KMS-11 (cell line): ENCODE data around the gene ANKRD61.
"Not testable (repeated sequence)": the region's sequence is repeated elsewhere in the genome, so short reads cannot be mapped to it uniquely, and the experiment has no call there.

Source experiments
- H2AFZ ChIP-seq: fragments of 200-600 bp; sonication (generic); 2 replicates; pipeline ENCODE4 v1.6.1; 2016; ENCODE audit warnings: antibody characterized with exemption, mixed run types, low read depth
- H3K27ac ChIP-seq: fragments of 200-600 bp; sonication (generic); 2 replicates; pipeline ENCODE4 v1.6.1; 2016; ENCODE audit warnings: mild to moderate bottlenecking, mixed run types
- H3K27me3 ChIP-seq: fragments of 200-600 bp; sonication (generic); 2 replicates; pipeline ENCODE4 v1.6.1; 2017; ENCODE audit warnings: mild to moderate bottlenecking, low read depth, mixed run types, moderate library complexity; ENCODE audit not compliant: insufficient read depth
- H3K36me3 ChIP-seq: fragments of 200-600 bp; sonication (generic); 2 replicates; pipeline ENCODE4 v1.6.1; 2017; ENCODE audit warnings: mild to moderate bottlenecking, mixed run types; ENCODE audit not compliant: insufficient read depth
- H3K4me1 ChIP-seq: fragments of 200-600 bp; sonication (generic); 2 replicates; pipeline ENCODE4 v1.6.1; 2016; ENCODE audit warnings: mild to moderate bottlenecking, low read depth, mixed run types; ENCODE audit not compliant: poor library complexity, severe bottlenecking
- H3K4me2 ChIP-seq: fragments of 200-600 bp; sonication (generic); 2 replicates; pipeline ENCODE4 v1.7.0; 2016; ENCODE audit warnings: mild to moderate bottlenecking, mixed run types
- H3K4me3 ChIP-seq: fragments of 200-600 bp; sonication (generic); IDR thresholded peaks from 2 replicates; pipeline ENCODE4 v1.6.1; 2017; ENCODE audit warnings: low read depth, low read length, mixed read lengths; ENCODE audit not compliant: insufficient read depth
- H3K79me2 ChIP-seq: fragments of 200-600 bp; sonication (generic); 2 replicates; pipeline ENCODE4 v1.6.1; 2016; ENCODE audit warnings: low read depth, mixed run types; ENCODE audit not compliant: insufficient read depth
- H3K9ac ChIP-seq: fragments of 200-600 bp; sonication (generic); 2 replicates; pipeline ENCODE4 v1.6.1; 2016; ENCODE audit warnings: mild to moderate bottlenecking, mixed run types
- H4K20me1 ChIP-seq: fragments of 200-600 bp; sonication (generic); 2 replicates; pipeline ENCODE4 v1.6.1; 2016; ENCODE audit warnings: mild to moderate bottlenecking, mixed run types; ENCODE audit not compliant: insufficient read depth
- CTCF ChIP-seq: fragments of 200-600 bp; sonication (generic); conservative IDR thresholded peaks from 2 replicates; pipeline ENCODE4 v1.6.1; 2017; ENCODE audit warnings: low read depth, mild to moderate bottlenecking, antibody characterized with exemption, low read length, moderate library complexity, mixed read lengths

The ANKRD61 gene

GRCh38 chr7:6008668-6009611 is 22.2 kb upstream of the ANKRD61 start, which contains the start of the genes AIMP2 and PMS2:
Gene AIMP2 (plus strand): TSS chr7:6009272. CDS start chr7:6009364, 92 bp downstream.
Gene PMS2 (minus strand): TSS chr7:6009049. CDS start chr7:6009019, 30 bp downstream.
- Histone ChIP-seq H3K4me3 (no peak within 1 kb of the TSS), H3K9ac (peak within 1 kb of the TSS; percentile 93), H3K27me3 (no peaks in the 10 kb centered on the region), H3K36me3 (no peaks in the 10 kb centered on the region; the same call in 1 of the 2 replicates), H3K27ac (peak within 1 kb of the TSS; percentile 87), H2AFZ (peak within 1 kb of the TSS; percentile 92), H3K4me1 (peaks cover 33% of the 10 kb centered on the region), H3K4me2 (peak within 1 kb of the TSS; percentile 90), H4K20me1 (no peaks in the 10 kb centered on the region), H3K79me2 (peaks cover 49% of the 10 kb centered on the region)
- TF ChIP-seq CTCF: no peak

GRCh38 chr7:6010370-6010769 is 20.8 kb upstream of the ANKRD61 start:
- H3K4me1 ChIP-seq: peaks cover 40% of the 10 kb centered on the region
- not testable (repeated sequence) for H3K36me3 ChIP-seq, H2AFZ ChIP-seq, H3K27ac ChIP-seq, H4K20me1 ChIP-seq, H3K4me3 ChIP-seq, H3K27me3 ChIP-seq
- H3K79me2 ChIP-seq: peaks cover 49% of the 10 kb centered on the region
- peak overlapping the region; percentile 90 for H3K4me2 ChIP-seq
- H3K9ac ChIP-seq: peak overlapping the region; percentile 93; the same call in 1 of the 2 replicates

- no peak overlapping the region for H3K4me3 ChIP-seq
- peaks cover 11% of the 10 kb centered on the region; the same call in 1 of the 2 replicates for H3K36me3 ChIP-seq
- no peaks in the 10 kb centered on the region for H4K20me1 ChIP-seq
- H3K4me1 ChIP-seq: peaks cover 49% of the 10 kb centered on the region
- no peak overlapping the region for H2AFZ ChIP-seq
- no peaks in the 10 kb centered on the region for H3K27me3 ChIP-seq
- H3K9ac ChIP-seq: no peak overlapping the region
- no peak overlapping the region for H3K4me2 ChIP-seq
- no peak overlapping the region for H3K27ac ChIP-seq
- H3K79me2 ChIP-seq: peaks cover 49% of the 10 kb centered on the region
- no peak for TF ChIP-seq CTCF
Measured at GRCh38 chr7:6011541-6011940, 19.6 kb upstream of the ANKRD61 start.

GRCh38 chr7:6012355-6013104 is 18.6 kb upstream of the ANKRD61 start:
- TF ChIP-seq CTCF: no peak
- H3K36me3 ChIP-seq: peaks cover 17% of the 10 kb centered on the region; the same call in 1 of the 2 replicates
- no peaks in the 10 kb centered on the region for H4K20me1 ChIP-seq
- no peak overlapping the region for H2AFZ ChIP-seq
- H3K4me2 ChIP-seq: no peak overlapping the region
- peaks cover 46% of the 10 kb centered on the region for H3K4me1 ChIP-seq
- no peak overlapping the region for H3K9ac ChIP-seq
- peaks cover 46% of the 10 kb centered on the region for H3K79me2 ChIP-seq
- no peak overlapping the region for H3K4me3 ChIP-seq
- no peaks in the 10 kb centered on the region for H3K27me3 ChIP-seq
- H3K27ac ChIP-seq: no peak overlapping the region
